Measurements from ENCODE around the gene GMPR2. TPM values are rescaled to one million over a fixed set of nuclear protein-coding genes. Genes with fewer than 3 reads are reported as not detected.

Gene GMPR2
- total and polyA plus RNA-seq, 2 of the 13 experiments (the other 11 are each of a cell fraction or from before 2014, with no cell fraction given), result 210 to 273 TPM

- peak; percentile 59; the same call in 1 of the 2 replicates for TF ChIP-seq ARID2 (CRISPR knock-in tag; IDR thresholded peaks at IDR 0.05; ENCODE audit: borderline replicate concordance)
- peak; percentile 21; the same call in 1 of the 2 replicates for TF ChIP-seq SMAD9 (CRISPR knock-in tag; IDR thresholded peaks at IDR 0.05)
- TF ChIP-seq ZNF431 (CRISPR knock-in tag; IDR thresholded peaks at IDR 0.05; ENCODE audit: borderline replicate concordance, low read depth), result no peak
- TF ChIP-seq ZNF407 (CRISPR knock-in tag; IDR thresholded peaks at IDR 0.05; ENCODE audit: not compliant biosample characterization), result peak; percentile 40
- TF ChIP-seq ZNF879 (CRISPR knock-in tag; IDR thresholded peaks at IDR 0.05), result no peak
- no peak for TF ChIP-seq E2F1 (CRISPR knock-in tag; IDR thresholded peaks at IDR 0.05)
- TF ChIP-seq KDM5B (CRISPR knock-in tag; IDR thresholded peaks at IDR 0.05; ENCODE audit: borderline replicate concordance), result 0 out of 2 replicates have a peak, but pooled peaks have one; percentile 63
- no peak for TF ChIP-seq ZNF12 (CRISPR knock-in tag; IDR thresholded peaks at IDR 0.05)
- no peak for TF ChIP-seq CSRNP1 (CRISPR knock-in tag; IDR thresholded peaks at IDR 0.05)
- TF ChIP-seq POLR2A (IDR thresholded peaks at IDR 0.05; ENCODE audit: insufficient read depth in 1 of 2, low read depth in 2 of 2, low read length in 2 of 2), result 0 out of 4 replicates have a peak, but pooled peaks of 1 of the 2 experiments have one; percentile 2
- 0 out of 2 replicates have a peak, but pooled peaks have one; percentile 74 for TF ChIP-seq GZF1 (CRISPR knock-in tag; IDR thresholded peaks at IDR 0.05)
- TF ChIP-seq EEA1 (CRISPR knock-in tag; IDR thresholded peaks at IDR 0.05; ENCODE audit: borderline replicate concordance), result no peak
- 0 out of 2 replicates have a peak, but pooled peaks have one; percentile 38 for TF ChIP-seq ZNF354B (CRISPR knock-in tag; IDR thresholded peaks at IDR 0.05)
These were observed 19.2 kb downstream of the GMPR2 start (continued) for GRCh38 chr14:24251880-24252288.
